ENCODE measurements around the gene TWNK.

The TWNK gene

GRCh38 chr10:101013365-101013825 is 26.1 kb downstream of the TWNK start:
- DNase-seq = no peak

- no peak for DNase-seq
Observed at GRCh38 chr10:101014230-101014884, 27.0 kb downstream of the TWNK start.

- DNase-seq = no peak
Observed at GRCh38 chr10:101014966-101015581, 27.7 kb downstream of the TWNK start.

- DNase-seq = no peak
Observed at GRCh38 chr10:101015582-101015973, 28.2 kb downstream of the TWNK start.

GRCh38 chr10:101016814-101017213 is 29.5 kb downstream of the TWNK start:
- no peak for DNase-seq

GRCh38 chr10:101018118-101018599 is 30.8 kb downstream of the TWNK start:
- DNase-seq = no peak

GRCh38 chr10:101018600-101019439 is 31.5 kb downstream of the TWNK start:
- DNase-seq = peak; percentile 33

- DNase-seq = no peak
Observed at GRCh38 chr10:101019440-101019703, 32.0 kb downstream of the TWNK start.

- no peak for DNase-seq
Observed at GRCh38 chr10:101020427-101021075, 33.2 kb downstream of the TWNK start.

- DNase-seq = no peak
Observed at GRCh38 chr10:101021239-101021638, 33.9 kb downstream of the TWNK start.

GRCh38 chr10:101021692-101022251 is 34.4 kb downstream of the TWNK start:
- no peak for DNase-seq

GRCh38 chr10:101022967-101023705 is 35.8 kb downstream of the TWNK start:
- DNase-seq = no peak

GRCh38 chr10:101027106-101027720 is 39.9 kb downstream of the TWNK start:
- no peak for DNase-seq

GRCh38 chr10:101028446-101029337 is 41.3 kb downstream of the TWNK start:
- no peak for DNase-seq

- peak; percentile 27 for DNase-seq
Observed at GRCh38 chr10:101029520-101030295, 42.4 kb downstream of the TWNK start.

- no peak for DNase-seq
Observed at GRCh38 chr10:101030496-101031127, 43.3 kb downstream of the TWNK start.

- DNase-seq = peak; percentile 50
Observed at GRCh38 chr10:101031128-101031795, 43.9 kb downstream of the TWNK start, which contains the start of the genes PDZD7 and SFXN3. PDZD7 (minus strand) TSS chr10:101031129; CDS start chr10:101030219, 910 bp downstream. SFXN3 (plus strand) TSS chr10:101031234; CDS start chr10:101034695, 3,461 bp downstream.

- no peak for DNase-seq
Observed at GRCh38 chr10:101031796-101032636, 44.7 kb downstream of the TWNK start.
